ENCODE measurements around the gene NPHP3.

NPHP3 gene

GRCh38 chr3:132682201-132682600 is 40.0 kb downstream of the NPHP3 start:
- no peak for DNase-seq

- no peak for DNase-seq
These were observed 40.8 kb downstream of the NPHP3 start for GRCh38 chr3:132681421-132681820.

- DNase-seq: peak; percentile 49
These were observed 42.3 kb downstream of the NPHP3 start for GRCh38 chr3:132679911-132680310.

GRCh38 chr3:132675408-132675807 is 46.8 kb downstream of the NPHP3 start:
- no peak for DNase-seq

GRCh38 chr3:132669256-132669777 is 52.9 kb downstream of the NPHP3 start:
- no peak for DNase-seq

GRCh38 chr3:132665230-132665745 is 56.9 kb downstream of the NPHP3 start:
- DNase-seq: no peak

- no peak for DNase-seq
These were observed 60.0 kb downstream of the NPHP3 start for GRCh38 chr3:132662212-132662611.

GRCh38 chr3:132661101-132661500 is 61.1 kb downstream of the NPHP3 start:
- no peak for DNase-seq

- no peak for DNase-seq
These were observed 61.5 kb downstream of the NPHP3 start for GRCh38 chr3:132660811-132661070.

- DNase-seq: peak; percentile 59
These were observed 62.0 kb downstream of the NPHP3 start, which contains the start of gene UBA5 for GRCh38 chr3:132660052-132660810. UBA5 (plus strand) TSS chr3:132660329; CDS start chr3:132660538, 209 bp downstream.

GRCh38 chr3:132659365-132660051 is 62.7 kb downstream of the NPHP3 start, which contains the start of gene ACAD11:
ACAD11 (minus strand) TSS chr3:132659809; CDS start chr3:132659751, 58 bp downstream.
- DNase-seq: peak; percentile 59

- DNase-seq: peak; percentile 37
These were observed 63.2 kb downstream of the NPHP3 start for GRCh38 chr3:132659000-132659364.

GRCh38 chr3:132657869-132658747 is 64.1 kb downstream of the NPHP3 start:
- DNase-seq: no peak

- DNase-seq: no peak
These were observed 66.7 kb downstream of the NPHP3 start for GRCh38 chr3:132655471-132655870.

- DNase-seq: no peak
These were observed 67.5 kb downstream of the NPHP3 start for GRCh38 chr3:132654721-132655120.

GRCh38 chr3:132654190-132654589 is 68.0 kb downstream of the NPHP3 start:
- peak; percentile 69 for DNase-seq

GRCh38 chr3:132652640-132653270 is 69.5 kb downstream of the NPHP3 start:
- no peak for DNase-seq

GRCh38 chr3:132650153-132650552 is 72.1 kb downstream of the NPHP3 start:
- DNase-seq: no peak

- no peak for DNase-seq
These were observed 77.2 kb downstream of the NPHP3 start for GRCh38 chr3:132645058-132645457.

GRCh38 chr3:132643366-132643765 is 78.8 kb downstream of the NPHP3 start:
- no peak for DNase-seq

- no peak for DNase-seq
These were observed 79.7 kb downstream of the NPHP3 start for GRCh38 chr3:132642539-132642847.

GRCh38 chr3:132641837-132642538 is 80.2 kb downstream of the NPHP3 start:
- peak; percentile 70 for DNase-seq

Measured in NCI-H1436 (cell line).